Body of pancreas (tissue), 4 donors: ENCODE results near the gene HIBCH.

Source experiments
- CTCF ChIP-seq, 7 experiments: fragments of 450-650 bp in 4 of 7; fragments of 200-600 bp in 3 of 7; sonication (generic) in 3 of 7; IDR thresholded peaks; one replicate each; pipeline ENCODE4 v1.5.1; 2016 to 2019; ENCODE audit warnings: antibody characterized with exemption in 7 of 7
- POLR2A ChIP-seq, 3 donors: fragments of 450-650 bp; IDR thresholded peaks; one replicate each; pipeline ENCODE4 v1.6.1; 2016; ENCODE audit warnings: antibody characterized with exemption in 3 of 3, mild to moderate bottlenecking in 2 of 3

DNA sequence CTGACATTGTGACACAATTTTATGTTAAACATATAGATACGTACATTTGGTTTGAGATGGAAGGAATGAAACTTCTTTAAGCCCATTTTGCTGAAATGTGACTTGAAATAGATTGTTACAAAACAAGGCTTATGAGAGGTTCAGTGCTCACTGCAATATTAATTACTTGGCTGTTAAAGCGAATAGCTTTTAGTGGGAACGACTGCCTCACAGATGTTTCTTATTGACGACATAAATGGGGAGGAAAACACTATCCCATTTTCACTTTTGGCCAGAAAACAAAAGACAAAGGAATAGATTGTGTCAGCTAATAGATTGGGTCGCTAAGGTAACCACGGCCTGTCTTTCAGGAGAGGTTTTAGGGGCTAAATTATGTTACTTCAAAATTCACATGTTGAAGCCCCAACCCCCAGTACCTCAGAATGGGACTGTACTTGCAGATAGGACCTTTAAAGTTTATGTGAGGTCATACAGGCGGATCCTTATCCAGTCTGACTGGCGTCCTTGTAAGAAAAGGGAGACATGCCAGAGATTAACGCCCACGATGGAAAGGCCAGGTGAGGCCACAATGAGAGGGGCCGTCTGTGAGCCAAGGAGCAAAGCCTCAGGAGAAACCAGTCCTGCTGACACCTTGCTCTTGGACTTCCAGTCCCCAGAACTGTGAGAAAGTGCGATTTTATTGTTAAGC is 34.5 kb upstream of the HIBCH start:
- TF ChIP-seq CTCF (IDR thresholded peaks at IDR 0.05) (no peak), POLR2A (IDR thresholded peaks at IDR 0.05) (no peak)
